ENCODE measurements around the gene TRPM2. TPM values are rescaled to one million over a fixed set of nuclear protein-coding genes. Genes with fewer than 3 reads are reported as not detected.
A peak's percentile ranks its signal among the peaks of the same experiment; 100 is the strongest.

The TRPM2 gene
- total RNA-seq, 1 donor from 2014 or later, result 12.0 TPM

- no peak for DNase-seq (ENCODE audit: low spot score)
Measured at GRCh38 chr21:44439211-44439600, 85.8 kb downstream of the TRPM2 start.

GRCh38 chr21:44440241-44441040, 87.0 kb downstream of the TRPM2 start:
- DNase-seq (ENCODE audit: low spot score), result no peak

GRCh38 chr21:44441041-44441400, 87.6 kb downstream of the TRPM2 start:
- DNase-seq (ENCODE audit: low spot score), result no peak

GRCh38 chr21:44441581-44442265, 88.3 kb downstream of the TRPM2 start:
- DNase-seq (ENCODE audit: low spot score), result no peak

- DNase-seq (ENCODE audit: low spot score), result no peak
Measured at GRCh38 chr21:44442266-44443125, 89.1 kb downstream of the TRPM2 start.

- DNase-seq (ENCODE audit: low spot score), result no peak
Measured at GRCh38 chr21:44443291-44443890, 90.0 kb downstream of the TRPM2 start.

GRCh38 chr21:44443891-44444285, 90.5 kb downstream of the TRPM2 start:
- DNase-seq (ENCODE audit: low spot score), result no peak

GRCh38 chr21:44444286-44444931, 91.0 kb downstream of the TRPM2 start:
- DNase-seq (ENCODE audit: low spot score), result no peak

- DNase-seq (ENCODE audit: low spot score), result no peak
Measured at GRCh38 chr21:44445145-44445812, 91.9 kb downstream of the TRPM2 start.

GRCh38 chr21:44448651-44449131, 95.3 kb downstream of the TRPM2 start:
- peak; percentile 57 for DNase-seq (ENCODE audit: low spot score)

- peak; percentile 81 for DNase-seq (ENCODE audit: low spot score)
Measured at GRCh38 chr21:44449473-44450363, 96.3 kb downstream of the TRPM2 start.

GRCh38 chr21:44450402-44450801, 97.0 kb downstream of the TRPM2 start:
- peak; percentile 80 for DNase-seq (ENCODE audit: low spot score)

- DNase-seq (ENCODE audit: low spot score), result peak; percentile 76
Measured at GRCh38 chr21:44450999-44451398, 97.6 kb downstream of the TRPM2 start.

- no peak for DNase-seq (ENCODE audit: low spot score)
Measured at GRCh38 chr21:44453120-44453519, 99.7 kb downstream of the TRPM2 start.

GRCh38 chr21:44454058-44454457, 100.6 kb downstream of the TRPM2 start:
- no peak for DNase-seq (ENCODE audit: low spot score)

GRCh38 chr21:44454747-44455523, 101.5 kb downstream of the TRPM2 start, which contains the start of gene LRRC3:
TSS of gene LRRC3 (plus strand) at chr21:44455510. CDS start at chr21:44456645, 1,135 bp downstream.
- peak; percentile 37 for DNase-seq (ENCODE audit: low spot score)

- DNase-seq (ENCODE audit: low spot score), result no peak
Measured at GRCh38 chr21:44455524-44456213, 102.2 kb downstream of the TRPM2 start.

Measured in mesenteric fat pad (tissue), 1 donor.